ENCODE results near the gene U2AF2. TPM values are rescaled to one million over a fixed set of nuclear protein-coding genes. Genes with fewer than 3 reads are reported as not detected.

U2AF2 gene
- total RNA-seq, 1 experiment from 2014 or later, result 343 TPM

GRCh38 chr19:55615543-55616394 lies 39.1 kb upstream of the U2AF2 start:
- H3K79me2 ChIP-seq (ENCODE audit: low read length), result peaks cover 8% of the 10 kb centered on the region; the same call in 1 of the 2 replicates
- H3K4me2 ChIP-seq (ENCODE audit: low read length), result no peak overlapping the region
- intact Hi-C loops (cut with micrococcal nuclease), result no loop called here
- ChIA-PET POLR2A (ENCODE audit: unreplicated experiment) (no interaction called here), CTCF (no interaction called here)
- no peaks in the 10 kb centered on the region for H3K9me2 ChIP-seq (replicated peaks; ENCODE audit: low read length)
- no peaks in the 10 kb centered on the region for H3F3A ChIP-seq (ENCODE audit: low read length, unreplicated experiment)
- ATAC-seq (no peak), DNase-seq (no peak)
- no peaks in the 10 kb centered on the region for H3K4me1 ChIP-seq (ENCODE audit: insufficient read depth, low read length)
- H3K36me3 ChIP-seq (ENCODE audit: low read depth, low read length), result no peaks in the 10 kb centered on the region; the same call in 1 of the 2 replicates
- no peak overlapping the region for H2AFZ ChIP-seq (ENCODE audit: low read length)
- H3K4me3 ChIP-seq (ENCODE audit: low read length), result no peak overlapping the region
- no peaks in the 10 kb centered on the region for H3K27me3 ChIP-seq (ENCODE audit: low read length)
- H3K27ac ChIP-seq (ENCODE audit: low read length), result no peak overlapping the region
- no peaks in the 10 kb centered on the region; the same call in 1 of the 2 replicates for H4K20me1 ChIP-seq (ENCODE audit: low read length)
- H3K9me3 ChIP-seq (ENCODE audit: low read length), result no peaks in the 10 kb centered on the region
- no TSS peak for BruUV-seq (replicated peaks)
- TF ChIP-seq, protein P1, sequence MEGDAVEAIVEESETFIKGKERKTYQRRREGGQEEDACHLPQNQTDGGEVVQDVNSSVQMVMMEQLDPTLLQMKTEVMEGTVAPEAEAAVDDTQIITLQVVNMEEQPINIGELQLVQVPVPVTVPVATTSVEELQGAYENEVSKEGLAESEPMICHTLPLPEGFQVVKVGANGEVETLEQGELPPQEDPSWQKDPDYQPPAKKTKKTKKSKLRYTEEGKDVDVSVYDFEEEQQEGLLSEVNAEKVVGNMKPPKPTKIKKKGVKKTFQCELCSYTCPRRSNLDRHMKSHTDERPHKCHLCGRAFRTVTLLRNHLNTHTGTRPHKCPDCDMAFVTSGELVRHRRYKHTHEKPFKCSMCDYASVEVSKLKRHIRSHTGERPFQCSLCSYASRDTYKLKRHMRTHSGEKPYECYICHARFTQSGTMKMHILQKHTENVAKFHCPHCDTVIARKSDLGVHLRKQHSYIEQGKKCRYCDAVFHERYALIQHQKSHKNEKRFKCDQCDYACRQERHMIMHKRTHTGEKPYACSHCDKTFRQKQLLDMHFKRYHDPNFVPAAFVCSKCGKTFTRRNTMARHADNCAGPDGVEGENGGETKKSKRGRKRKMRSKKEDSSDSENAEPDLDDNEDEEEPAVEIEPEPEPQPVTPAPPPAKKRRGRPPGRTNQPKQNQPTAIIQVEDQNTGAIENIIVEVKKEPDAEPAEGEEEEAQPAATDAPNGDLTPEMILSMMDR (conservative IDR thresholded peaks at IDR 0.05; ENCODE audit: low read depth, low read length), result no peak
- TF ChIP-seq EZH2phosphoT487 (IDR thresholded peaks at IDR 0.05; ENCODE audit: borderline replicate concordance, low read length) (no peak), EZH2 (IDR thresholded peaks at IDR 0.05; ENCODE audit: low read length, unreplicated experiment) (no peak)
- no peak overlapping the region for H3K9ac ChIP-seq (ENCODE audit: low read length)

- H3K27me3 ChIP-seq (ENCODE audit: low read length), result no peaks in the 10 kb centered on the region
- no peaks in the 10 kb centered on the region for H3F3A ChIP-seq (ENCODE audit: low read length, unreplicated experiment)
- POLR2A ChIA-PET (ENCODE audit: unreplicated experiment), result no interaction called here
- H3K36me3 ChIP-seq (ENCODE audit: low read depth, low read length), result no peaks in the 10 kb centered on the region; the same call in 1 of the 2 replicates
- H3K4me3 ChIP-seq (ENCODE audit: low read length), result no peak overlapping the region
- CTCF ChIA-PET, result no interaction called here
- H3K9me2 ChIP-seq (replicated peaks; ENCODE audit: low read length), result no peaks in the 10 kb centered on the region
- no peaks in the 10 kb centered on the region for H3K4me1 ChIP-seq (ENCODE audit: insufficient read depth, low read length)
- no TSS peak for BruUV-seq (replicated peaks)
- TF ChIP-seq EZH2 (IDR thresholded peaks at IDR 0.05; ENCODE audit: low read length, unreplicated experiment) (no peak), EZH2phosphoT487 (IDR thresholded peaks at IDR 0.05; ENCODE audit: borderline replicate concordance, low read length) (no peak)
- TF ChIP-seq, protein P1 (conservative IDR thresholded peaks at IDR 0.05; ENCODE audit: low read depth, low read length), result no peak
- no peak overlapping the region for H3K4me2 ChIP-seq (ENCODE audit: low read length)
- intact Hi-C loops (cut with micrococcal nuclease), result no loop called here
- ATAC-seq (no peak), DNase-seq (no peak)
- H3K79me2 ChIP-seq (ENCODE audit: low read length), result peaks cover 5% of the 10 kb centered on the region; the same call in 1 of the 2 replicates
- no peak overlapping the region for H2AFZ ChIP-seq (ENCODE audit: low read length)
- H3K27ac ChIP-seq (ENCODE audit: low read length), result no peak overlapping the region
- no peak overlapping the region for H3K9ac ChIP-seq (ENCODE audit: low read length)
- H4K20me1 ChIP-seq (ENCODE audit: low read length), result no peaks in the 10 kb centered on the region; the same call in 1 of the 2 replicates
- no peaks in the 10 kb centered on the region for H3K9me3 ChIP-seq (ENCODE audit: low read length)
Observed at GRCh38 chr19:55616395-55616875, 38.4 kb upstream of the U2AF2 start.

GRCh38 chr19:55617426-55617825 lies 37.4 kb upstream of the U2AF2 start:
- no peak for DNase-seq
- Histone ChIP-seq H3K36me3 (ENCODE audit: low read depth, low read length) (no peaks in the 10 kb centered on the region; the same call in 1 of the 2 replicates), H4K20me1 (ENCODE audit: low read length) (no peaks in the 10 kb centered on the region), H3K27me3 (ENCODE audit: low read length) (no peaks in the 10 kb centered on the region), H3F3A (ENCODE audit: low read length, unreplicated experiment) (no peaks in the 10 kb centered on the region), H3K9me3 (ENCODE audit: low read length) (no peaks in the 10 kb centered on the region), H2AFZ (ENCODE audit: low read length) (no peak overlapping the region), H3K4me2 (ENCODE audit: low read length) (no peak overlapping the region), H3K9me2 (replicated peaks; ENCODE audit: low read length) (no peaks in the 10 kb centered on the region), H3K79me2 (ENCODE audit: low read length) (no peaks in the 10 kb centered on the region; the same call in 1 of the 2 replicates), H3K9ac (ENCODE audit: low read length) (no peak overlapping the region), H3K4me3 (ENCODE audit: low read length) (no peak overlapping the region), H3K27ac (ENCODE audit: low read length) (no peak overlapping the region), H3K4me1 (ENCODE audit: insufficient read depth, low read length) (no peaks in the 10 kb centered on the region)
- ChIA-PET CTCF (no interaction called here), POLR2A (ENCODE audit: unreplicated experiment) (no interaction called here)
- no peak for TF ChIP-seq EZH2phosphoT487 (IDR thresholded peaks at IDR 0.05; ENCODE audit: borderline replicate concordance, low read length)
- TF ChIP-seq, protein P1 (conservative IDR thresholded peaks at IDR 0.05; ENCODE audit: low read depth, low read length), result no peak
- TF ChIP-seq EZH2 (IDR thresholded peaks at IDR 0.05; ENCODE audit: low read length, unreplicated experiment), result no peak
- BruUV-seq (replicated peaks), result no TSS peak
- intact Hi-C loops (cut with micrococcal nuclease), result no loop called here
- ATAC-seq, result no peak
